Transverse colon (tissue), 3 donors: ENCODE measurements around the gene PDE3B.
"Not testable (repeated sequence)": the region's sequence is repeated elsewhere in the genome, so short reads cannot be mapped to it uniquely, and the experiment has no call there.

Source experiments
- CTCF ChIP-seq, 5 experiments: fragments of 200-600 bp in 3 of 5; fragments of 450-650 bp in 2 of 5; sonication (generic) in 3 of 5; IDR thresholded peaks; 1 replicate in 2 of 5; 2 replicates in 3 of 5; pipeline ENCODE4 v1.5.1; 2016 to 2017; ENCODE audit warnings: antibody characterized with exemption in 5 of 5, inconsistent platforms in 3 of 5, mild to moderate bottlenecking in 2 of 5, moderate library complexity in 1 of 5
- EP300 ChIP-seq: sonication (generic); formaldehyde crosslinking; IDR thresholded peaks from one replicate; pipeline ENCODE4 v1.6.1; 2017; ENCODE audit warnings: antibody characterized with exemption, low read depth

- not testable (repeated sequence) for TF ChIP-seq EP300; CTCF (IDR thresholded peaks at IDR 0.05)
Measured at GRCh38 chr11:14715669-14716068, 72.1 kb downstream of the PDE3B start.
